GM18511 (cell line): ENCODE data around the gene IFNAR1.
"Not testable (repeated sequence)": the region's sequence is repeated elsewhere in the genome, so short reads cannot be mapped to it uniquely, and the experiment has no call there.

ENCODE experiments used
- ATAC-seq: cut with Tn5 transposase; IDR thresholded peaks from one replicate; pipeline ENCODE4 v1.9.1; 2021; ENCODE audit warnings: mild to moderate bottlenecking, moderate library complexity; ENCODE audit not compliant: unreplicated experiment

IFNAR1 gene

GRCh38 chr21:33305938-33306337 lies 18.8 kb upstream of the IFNAR1 start:
- ATAC-seq = no peak

- ATAC-seq = peak; percentile 96
Observed at GRCh38 chr21:33308586-33309490, 15.9 kb upstream of the IFNAR1 start.

GRCh38 chr21:33309778-33310177 lies 15.0 kb upstream of the IFNAR1 start:
- no peak for ATAC-seq

GRCh38 chr21:33312121-33312520 lies 12.6 kb upstream of the IFNAR1 start:
- no peak for ATAC-seq

GRCh38 chr21:33313183-33313582 lies 11.6 kb upstream of the IFNAR1 start:
- ATAC-seq = no peak

- no peak for ATAC-seq
Observed at GRCh38 chr21:33313611-33314010, 11.2 kb upstream of the IFNAR1 start.

- no peak for ATAC-seq
Observed at GRCh38 chr21:33314111-33314510, 10.7 kb upstream of the IFNAR1 start.

GRCh38 chr21:33315946-33316710 lies 8.6 kb upstream of the IFNAR1 start:
- no peak for ATAC-seq

GRCh38 chr21:33317145-33317544 lies 7.6 kb upstream of the IFNAR1 start:
- ATAC-seq = no peak

GRCh38 chr21:33317786-33318486 lies 6.8 kb upstream of the IFNAR1 start:
- no peak for ATAC-seq

GRCh38 chr21:33321005-33321404 lies 3.8 kb upstream of the IFNAR1 start:
- not testable (repeated sequence) for ATAC-seq

GRCh38 chr21:33323610-33324009 lies 1.2 kb upstream of the IFNAR1 start:
- ATAC-seq = not testable (repeated sequence)

GRCh38 chr21:33325222-33326067 lies 675 bp downstream of the IFNAR1 start:
- ATAC-seq = peak; percentile 38

GRCh38 chr21:33327326-33327725 lies 2.6 kb downstream of the IFNAR1 start:
- no peak for ATAC-seq

GRCh38 chr21:33327792-33328433 lies 3.1 kb downstream of the IFNAR1 start:
- no peak for ATAC-seq

- no peak for ATAC-seq
Observed at GRCh38 chr21:33330726-33331125, 6.0 kb downstream of the IFNAR1 start.

- ATAC-seq = no peak
Observed at GRCh38 chr21:33332143-33332542, 7.4 kb downstream of the IFNAR1 start.

GRCh38 chr21:33334191-33334590 lies 9.4 kb downstream of the IFNAR1 start:
- no peak for ATAC-seq

GRCh38 chr21:33334824-33335223 lies 10.1 kb downstream of the IFNAR1 start:
- ATAC-seq = no peak

- no peak for ATAC-seq
Observed at GRCh38 chr21:33339135-33339534, 14.4 kb downstream of the IFNAR1 start.
